Esophagus squamous epithelium (tissue), 5 donors: ENCODE measurements around the gene CEBPE. TPM values are rescaled to one million over a fixed set of nuclear protein-coding genes. Genes with fewer than 3 reads are reported as not detected.

Experiments used
- DNase-seq: peaks from one replicate; lab custom pipeline; 2025; lab: John Stamatoyannopoulos, UW
- H3K27ac ChIP-seq, 4 donors: fragments of 200-600 bp; sonication (generic); one replicate each; pipeline ENCODE4 v1.5.1; 2016 to 2019; ENCODE audit warnings: mild to moderate bottlenecking in 1 of 4
- H3K27me3 ChIP-seq, 4 donors: fragments of 200-600 bp; sonication (generic); 1 replicate in 3 of 4; 2 replicates in 1 of 4; pipeline versions ENCODE4 v1.5.1 to v1.6.0; 2017 to 2021; ENCODE audit warnings: antibody characterized with exemption in 1 of 4
- H3K36me3 ChIP-seq, 3 donors: fragments of 200-600 bp; sonication (generic); one replicate each; pipeline ENCODE4 v1.5.1; 2016 to 2019
- H3K4me1 ChIP-seq, 3 donors: fragments of 200-600 bp; sonication (generic); one replicate each; pipeline ENCODE4 v1.5.1; 2017 to 2019
- H3K4me3 ChIP-seq, 4 donors: fragments of 200-600 bp; sonication (generic); 1 replicate in 3 of 4; 2 replicates in 1 of 4; pipeline ENCODE4 v1.5.1; 2016 to 2019; ENCODE audit warnings: mild to moderate bottlenecking in 2 of 4, moderate library complexity in 1 of 4
- H3K9me3 ChIP-seq, 3 donors: fragments of 200-600 bp; sonication (generic); one replicate each; pipeline ENCODE4 v1.5.1; 2016 to 2019
- CTCF ChIP-seq, 6 experiments: fragments of 450-650 bp in 4 of 6; fragments of 200-600 bp in 2 of 6; sonication (generic) in 2 of 6; IDR thresholded peaks; one replicate each; pipeline ENCODE4 v1.5.1; 2016 to 2019; ENCODE audit warnings: antibody characterized with exemption in 6 of 6, mild to moderate bottlenecking in 4 of 6, moderate library complexity in 4 of 6
- POLR2A ChIP-seq, 4 donors: fragments of 450-650 bp; IDR thresholded peaks; one replicate each; pipeline ENCODE4 v1.6.1; 2017; ENCODE audit warnings: antibody characterized with exemption in 4 of 4, mild to moderate bottlenecking in 4 of 4, moderate library complexity in 3 of 4
- WGBS, 2 donors: methylation state at CpG; one replicate each; pipeline ENCODE4 v1.1.5; 2018; 5-methylcytosine and 5-hydroxymethylcytosine counted together
- intact Hi-C: fragments of 100-400 bp; cut with DNase I; formaldehyde crosslinking; loops from one replicate; pipeline ENCODE4 v1.15.0; 2022
- total RNA-seq, 4 donors: library from RNA; depleted of rRNA; stranded (reverse); fragments of >200 nt; gene quantifications; one replicate each; pipeline ENCODE4 v1.1.0, GENCODE V29; 2016
- donor health status: DM: yes; HTN: yes; CAD: no.

CEBPE gene
- total RNA-seq, 4 donors from 2014 or later, result not detected

- Histone ChIP-seq H3K4me3 (no peak overlapping the region), H3K27ac (peak overlapping the region; percentile 17 to 81 (median 78)), H3K27me3 (no peaks in the 10 kb centered on the region), H3K4me1 (peaks cover 4 to 43% (median 17%) of the 10 kb centered on the region in 3 donors), H3K36me3 (peaks cover 20 to 100% (median 61%) of the 10 kb centered on the region in 3 donors), H3K9me3 (no peaks in the 10 kb centered on the region)
- no peak for DNase-seq
- TF ChIP-seq POLR2A (IDR thresholded peaks at IDR 0.05) (no peak), CTCF (IDR thresholded peaks at IDR 0.05) (no peak)
- intact Hi-C loops, result no loop called here
- WGBS, 2 donors, result 72 to 81% methylated on average over 5 of the region's 5 CpGs
Measured at GRCh38 chr14:23077962-23078361, 41.1 kb downstream of the CEBPE start.

GRCh38 chr14:23076785-23077408 is 42.2 kb downstream of the CEBPE start:
- WGBS, 2 donors, result 60 to 62% methylated on average over 5 of the region's 5 CpGs
- Histone ChIP-seq H3K9me3 (no peaks in the 10 kb centered on the region), H3K4me1 (peaks cover 11 to 54% (median 25%) of the 10 kb centered on the region in 3 donors), H3K4me3 (no peak overlapping the region), H3K36me3 (peaks cover 21 to 99% (median 55%) of the 10 kb centered on the region in 3 donors), H3K27me3 (no peaks in the 10 kb centered on the region), H3K27ac (peak overlapping the region in 2 of 4 donors; percentile 77 to 81)
- intact Hi-C loops, result no loop called here
- TF ChIP-seq POLR2A (IDR thresholded peaks at IDR 0.05) (no peak), CTCF (IDR thresholded peaks at IDR 0.05) (peak; percentile 33 to 59 (median 46))
- no peak for DNase-seq

GRCh38 chr14:23074906-23075305 is 44.1 kb downstream of the CEBPE start:
- Histone ChIP-seq H3K4me1 (peaks cover 23 to 68% (median 39%) of the 10 kb centered on the region in 3 donors), H3K36me3 (peaks cover 21 to 79% (median 39%) of the 10 kb centered on the region in 3 donors), H3K27ac (no peak overlapping the region), H3K4me3 (no peak overlapping the region), H3K9me3 (no peaks in the 10 kb centered on the region), H3K27me3 (no peaks in the 10 kb centered on the region)
- intact Hi-C loops, result no loop called here
- TF ChIP-seq CTCF (IDR thresholded peaks at IDR 0.05), result no peak
- no peak for TF ChIP-seq POLR2A (IDR thresholded peaks at IDR 0.05)
- DNase-seq, result no peak
- 100% methylated on average over 1 of the region's 1 CpG for WGBS, 2 donors

- DNase-seq, result no peak
- Histone ChIP-seq H3K27ac (peak overlapping the region; percentile 73 to 92 (median 86)), H3K4me3 (peak overlapping the region in 3 of 4 donors; percentile 57 to 84 (median 64)), H3K36me3 (peaks cover 31 to 76% (median 35%) of the 10 kb centered on the region in 3 donors), H3K27me3 (no peaks in the 10 kb centered on the region), H3K4me1 (peaks cover 26 to 59% (median 29%) of the 10 kb centered on the region in 3 donors), H3K9me3 (no peaks in the 10 kb centered on the region)
- TF ChIP-seq POLR2A (IDR thresholded peaks at IDR 0.05), result no peak
- intact Hi-C loops, result no loop called here
- 30 to 40% methylated on average over 5 of the region's 5 CpGs for WGBS, 2 donors
Measured at GRCh38 chr14:23071921-23072539, 47.0 kb downstream of the CEBPE start.

GRCh38 chr14:23071244-23071920 is 47.7 kb downstream of the CEBPE start:
- Histone ChIP-seq H3K4me1 (peaks cover 26 to 53% (median 29%) of the 10 kb centered on the region in 3 donors), H3K4me3 (peak overlapping the region; percentile 39 to 84 (median 60)), H3K27ac (peak overlapping the region; percentile 73 to 92 (median 86)), H3K9me3 (no peaks in the 10 kb centered on the region), H3K27me3 (no peaks in the 10 kb centered on the region), H3K36me3 (peaks cover 30 to 76% (median 37%) of the 10 kb centered on the region in 3 donors)
- 1 to 2% methylated on average over 10 to 14 of the region's 14 CpGs for WGBS, 2 donors
- no peak for DNase-seq
- TF ChIP-seq CTCF (IDR thresholded peaks at IDR 0.05) (peak in 1 of 6 experiments; percentile 30), POLR2A (IDR thresholded peaks at IDR 0.05) (peak in 2 of 4 donors; percentile 28 to 59)
- intact Hi-C loops, result no loop called here
